Activated B cell treated with CpG ODN at 0.5 μM for 24 hours (primary cell): ENCODE measurements around the gene LRFN3. TPM values are rescaled to one million over a fixed set of nuclear protein-coding genes. Genes with fewer than 3 reads are reported as not detected.
"Not testable (repeated sequence)": the region's sequence is repeated elsewhere in the genome, so short reads cannot be mapped to it uniquely, and the experiment has no call there.

Experiments used
- ATAC-seq: fragments of 200-7000 bp; cut with Tn5 transposase; one replicate; pipeline ENCODE4 v1.10.0; 2021; ENCODE audit warnings: low read depth, mild to moderate bottlenecking, moderate library complexity
- CTCF ChIA-PET: fragments of 350-600 bp; sonication (Branson Sonifier 250); formaldehyde crosslinking; loops from one replicate; lab custom pipeline; 2021; ENCODE audit warnings: antibody characterized with exemption; lab: Charles Lee
- POLR2A ChIA-PET: fragments of 350-600 bp; sonication (Branson Sonifier 250); formaldehyde crosslinking; loops from one replicate; lab custom pipeline; 2021; ENCODE audit warnings: antibody characterized with exemption; lab: Charles Lee
- DNase-seq: peaks from one replicate; pipeline ENCODE4 v3.0.0; 2022
- H3K27ac Mint-ChIP-seq: one replicate; pipeline ENCODE4 v1.8.0; 2020; ENCODE audit warnings: mixed read lengths
- H3K27me3 Mint-ChIP-seq: one replicate; pipeline ENCODE4 v1.8.0; 2021; ENCODE audit warnings: mixed read lengths
- H3K36me3 Mint-ChIP-seq: one replicate; pipeline ENCODE4 v1.8.0; 2021; ENCODE audit warnings: low read depth, mixed read lengths
- H3K4me1 Mint-ChIP-seq: one replicate; pipeline ENCODE4 v1.8.0; 2021; ENCODE audit warnings: mixed read lengths
- H3K4me3 Mint-ChIP-seq: one replicate; pipeline ENCODE4 v1.8.0; 2020; ENCODE audit warnings: mild to moderate bottlenecking, mixed read lengths
- H3K9me3 Mint-ChIP-seq: one replicate; pipeline ENCODE4 v1.8.0; 2020; ENCODE audit warnings: mixed read lengths
- CTCF ChIP-seq: fragments of 200-600 bp; IDR thresholded peaks from one replicate; pipeline ENCODE4 v1.8.0; 2022; ENCODE audit warnings: antibody characterized with exemption, mild to moderate bottlenecking
- intact Hi-C: fragments of 100-400 bp; cut with micrococcal nuclease; formaldehyde crosslinking; loops from one replicate; pipeline ENCODE4 v1.15.1; 2024
- total RNA-seq: library from RNA; stranded (reverse); gene quantifications from 2 replicates; pipeline ENCODE4 v1.2.3, GENCODE V29; 2022

The LRFN3 gene
- total RNA-seq, 1 donor from 2014 or later: 1.8 TPM

GRCh38 chr19:35949131-35949530 is 13.0 kb downstream of the LRFN3 start:
- ChIA-PET CTCF (no interaction called here), POLR2A (no interaction called here)
- Mint-ChIP-seq H3K27ac (no peak overlapping the region), H3K36me3 (no peaks in the 10 kb centered on the region), H3K27me3 (peaks cover 4% of the 10 kb centered on the region), H3K4me1 (peaks cover 15% of the 10 kb centered on the region), H3K9me3 (no peaks in the 10 kb centered on the region), H3K4me3 (no peak overlapping the region)
- intact Hi-C loops: no loop called here
- DNase-seq (no peak), ATAC-seq (no peak)
- TF ChIP-seq CTCF: no peak

DNA sequence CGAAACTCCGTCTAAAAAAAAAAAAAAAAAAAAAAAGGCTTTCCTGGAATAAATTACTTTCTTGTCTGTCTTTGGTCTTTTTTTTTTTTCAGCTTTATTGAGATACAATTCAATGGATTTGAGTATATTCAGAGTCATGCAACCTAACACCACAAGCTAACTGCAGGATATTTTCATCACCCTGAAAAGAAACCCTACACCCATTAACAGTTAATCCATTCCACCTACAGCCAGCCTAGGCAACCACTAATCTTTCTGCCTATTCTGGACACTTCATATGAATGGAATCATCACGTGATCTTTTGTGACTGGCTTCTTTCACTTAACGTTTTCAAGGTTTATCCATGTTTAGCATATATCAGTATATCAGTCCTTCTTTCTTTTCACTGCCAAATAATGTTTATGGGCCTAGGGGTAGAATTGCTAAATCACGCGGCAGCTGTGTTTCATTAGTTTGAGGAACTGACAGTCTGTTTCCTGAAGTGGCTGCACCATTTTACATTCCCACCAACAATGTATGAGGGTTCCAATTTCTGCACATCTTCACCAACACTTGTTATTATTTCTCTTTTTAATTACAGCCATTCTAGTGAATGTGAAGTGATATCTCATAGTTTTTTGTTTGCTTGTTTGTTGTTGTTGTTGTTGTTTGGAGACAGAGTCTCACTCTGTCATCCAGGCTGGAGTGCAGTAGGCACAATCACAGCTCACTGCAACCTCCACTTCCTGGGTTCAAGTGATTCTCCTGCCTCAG is 19.9 kb downstream of the LRFN3 start:
- peaks cover 5% of the 10 kb centered on the region for H3K9me3 Mint-ChIP-seq
- peaks cover 17% of the 10 kb centered on the region for H3K27me3 Mint-ChIP-seq
- H3K4me3 Mint-ChIP-seq: no peak overlapping the region
- intact Hi-C loops: no loop called here
- H3K36me3 Mint-ChIP-seq: no peaks in the 10 kb centered on the region
- H3K27ac Mint-ChIP-seq: no peak overlapping the region
- DNase-seq (no peak), ATAC-seq (no peak)
- peaks cover 25% of the 10 kb centered on the region for H3K4me1 Mint-ChIP-seq
- no peak for TF ChIP-seq CTCF
- ChIA-PET CTCF (no interaction called here), POLR2A (interaction anchor here (0.7 kb wide), 1 partner anchor 453 kb away, joined by 6 read pairs; no protein-coding TSS in a partner anchor)

DNA sequence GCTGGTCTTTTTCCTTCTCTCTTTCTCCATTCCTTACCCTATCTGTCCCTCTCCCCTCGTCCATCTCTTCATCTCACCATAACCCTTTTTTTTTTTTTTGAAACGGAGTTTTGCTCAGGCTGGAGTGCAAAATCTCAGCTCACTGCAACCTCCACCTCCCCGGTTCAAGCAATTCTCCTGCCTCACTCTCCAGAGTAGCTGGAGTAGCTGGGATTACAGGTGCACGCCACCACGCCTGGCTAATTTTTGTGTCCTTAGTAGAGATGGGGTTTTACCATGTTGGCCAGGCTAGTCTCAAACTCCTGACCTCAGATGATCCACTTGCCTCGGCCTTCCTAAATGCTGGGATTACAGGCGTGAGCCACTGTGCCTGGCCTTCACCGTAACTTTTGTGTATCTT is 21.2 kb downstream of the LRFN3 start:
- CTCF ChIA-PET, DNase-seq, H3K27ac Mint-ChIP-seq, H3K9me3 Mint-ChIP-seq, intact Hi-C loops, ATAC-seq, H3K36me3 Mint-ChIP-seq, H3K4me3 Mint-ChIP-seq: not testable (repeated sequence)
- H3K4me1 Mint-ChIP-seq: peaks cover 25% of the 10 kb centered on the region
- POLR2A ChIA-PET: interaction anchor here (0.7 kb wide), 1 partner anchor 779 kb away, joined by 5 read pairs; no protein-coding TSS in a partner anchor
- H3K27me3 Mint-ChIP-seq: peaks cover 17% of the 10 kb centered on the region

- Mint-ChIP-seq H3K4me1 (peaks cover 15% of the 10 kb centered on the region), H3K27ac (no peak overlapping the region), H3K4me3 (peak overlapping the region; percentile 44), H3K36me3 (no peaks in the 10 kb centered on the region), H3K9me3 (peaks cover 5% of the 10 kb centered on the region), H3K27me3 (peaks cover 21% of the 10 kb centered on the region)
- DNase-seq (no peak), ATAC-seq (no peak)
- CTCF ChIA-PET: interaction anchor here (0.8 to 1.1 kb wide), 2 partner anchors 33 to 156 kb away, joined by 3 to 4 read pairs; partner anchors contain the start of gene POLR2I
- POLR2A ChIA-PET: no interaction called here
- intact Hi-C loops: no loop called here
- no peak for TF ChIP-seq CTCF
Observed at GRCh38 chr19:35958660-35959039, 22.5 kb downstream of the LRFN3 start.

DNA sequence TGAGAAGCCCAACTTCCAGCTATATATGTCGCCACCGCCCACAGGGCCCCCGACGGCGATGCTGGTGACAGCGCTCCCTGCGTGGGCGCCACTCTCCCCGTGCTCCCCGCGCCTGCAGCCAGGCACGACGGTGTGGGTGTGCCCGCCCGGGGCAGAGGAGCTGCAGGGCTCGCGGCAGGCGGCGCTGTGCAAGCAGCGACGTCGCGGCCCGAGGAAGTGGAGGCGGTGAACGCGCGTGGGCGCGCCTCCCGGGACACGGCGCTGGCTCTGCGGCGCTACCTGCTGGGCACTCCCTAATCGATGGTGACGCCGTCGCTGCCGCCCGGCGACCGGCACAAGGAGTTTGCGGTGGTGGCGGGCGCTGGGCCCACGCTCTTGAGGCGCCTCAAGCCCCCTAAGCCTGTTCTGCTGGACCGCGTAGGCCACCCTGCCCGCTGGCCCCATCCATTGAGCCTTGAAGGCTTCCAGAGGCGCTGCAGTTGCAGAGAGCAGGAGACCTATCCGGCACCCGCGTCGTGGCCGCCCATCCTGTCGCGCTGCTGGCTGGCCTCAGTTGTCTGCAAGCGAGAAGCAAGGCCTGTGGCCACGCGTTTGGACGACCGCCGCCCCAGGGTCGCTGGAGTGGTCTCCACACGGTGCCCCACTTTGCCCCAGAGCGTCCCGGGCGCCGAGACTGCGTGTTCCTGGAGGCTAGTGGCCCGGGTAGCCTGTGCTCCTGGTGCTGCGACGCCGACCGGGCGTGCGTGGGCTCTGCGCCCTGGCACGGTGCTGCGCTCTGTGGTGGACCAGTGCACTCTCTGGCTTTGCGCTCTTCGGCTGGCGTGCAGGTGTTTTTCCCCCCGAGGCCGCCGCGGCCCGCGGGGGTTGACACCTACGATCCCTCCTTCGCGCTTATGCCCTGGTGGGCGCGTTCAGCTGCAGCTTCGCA is 23.1 kb downstream of the LRFN3 start:
- peaks cover 21% of the 10 kb centered on the region for H3K27me3 Mint-ChIP-seq

More for the DNA sequence above, 23.1 kb downstream of the LRFN3 start:
- Mint-ChIP-seq H3K27ac (no peak overlapping the region), H3K4me1 (peaks cover 10% of the 10 kb centered on the region), H3K36me3 (no peaks in the 10 kb centered on the region), H3K4me3 (no peak overlapping the region), H3K9me3 (peaks cover 5% of the 10 kb centered on the region)
- ChIA-PET CTCF (interaction anchor here (0.8 to 1.1 kb wide), 3 partner anchors 12 to 156 kb away, joined by 3 to 4 read pairs (median 3); partner anchors contain the start of gene POLR2I), POLR2A (no interaction called here)
- TF ChIP-seq CTCF: no peak
- DNase-seq (peak; percentile 42), ATAC-seq (peak; percentile 93)
- intact Hi-C loops: no loop called here
